GM08714 (cell line): Measurements from ENCODE around the gene FCN2.
"Not testable (repeated sequence)": the region's sequence is repeated elsewhere in the genome, so short reads cannot be mapped to it uniquely, and the experiment has no call there.

Experiments used
- H3K4me3 ChIP-seq: fragments of 200-500 bp; sonication (Bioruptor generic); 2 replicates; pipeline ENCODE4 v1.5.1; 2014; ENCODE audit warnings: mild to moderate bottlenecking, low read length, inconsistent platforms
- ZNF274 ChIP-seq: IDR thresholded peaks from 2 replicates; pipeline ENCODE4 v1.6.1; 2012; ENCODE audit warnings: mild to moderate bottlenecking, low read depth, low read length

FCN2 gene

GRCh38 chr9:134855231-134855899, 25.2 kb upstream of the FCN2 start:
- no peak for TF ChIP-seq ZNF274
- H3K4me3 ChIP-seq: no peak overlapping the region

DNA sequence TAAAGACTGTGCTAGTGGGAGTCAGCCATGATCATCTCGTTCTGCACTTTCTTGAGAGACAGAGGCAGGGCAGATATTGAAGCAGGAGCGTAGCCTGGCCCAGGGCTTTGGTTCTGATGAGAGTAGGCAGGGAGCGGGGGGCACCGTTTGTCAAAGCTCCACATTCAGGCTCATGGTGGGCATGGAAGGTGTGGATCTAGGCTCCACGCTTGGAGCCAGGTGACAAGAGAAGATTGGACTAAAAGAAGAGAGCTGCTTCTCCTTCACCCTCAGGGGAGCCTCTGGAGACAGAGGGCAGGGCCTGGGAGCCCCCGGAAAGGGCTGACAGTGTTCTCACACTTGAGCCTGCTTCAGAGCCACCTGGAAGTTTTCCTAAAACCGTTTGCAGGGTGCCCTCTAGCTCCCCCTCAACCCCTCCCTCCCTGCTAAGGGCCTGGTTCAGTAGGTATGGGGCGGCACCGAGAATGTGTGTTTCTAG, 24.7 kb upstream of the FCN2 start:
- no peak overlapping the region for H3K4me3 ChIP-seq
- TF ChIP-seq ZNF274: no peak

DNA sequence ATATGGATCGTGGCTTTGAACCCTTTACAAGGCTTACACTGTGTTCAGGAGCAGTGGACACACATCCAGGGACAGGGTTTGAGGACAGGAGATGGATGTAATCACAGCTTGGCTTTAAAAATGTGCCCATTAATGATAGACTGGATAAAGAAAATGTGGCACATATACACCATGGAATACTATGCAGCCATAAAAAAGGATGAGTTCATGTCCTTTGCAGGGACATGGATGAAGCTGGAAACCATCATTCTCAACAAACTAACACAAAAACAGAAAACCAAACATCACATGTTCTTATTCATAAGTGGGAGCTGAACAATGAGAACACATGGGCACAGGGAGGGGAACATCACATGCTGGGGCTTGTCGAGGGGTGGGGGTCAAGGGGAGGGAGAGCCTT, 23.2 kb upstream of the FCN2 start:
- H3K4me3 ChIP-seq: not testable (repeated sequence)

DNA sequence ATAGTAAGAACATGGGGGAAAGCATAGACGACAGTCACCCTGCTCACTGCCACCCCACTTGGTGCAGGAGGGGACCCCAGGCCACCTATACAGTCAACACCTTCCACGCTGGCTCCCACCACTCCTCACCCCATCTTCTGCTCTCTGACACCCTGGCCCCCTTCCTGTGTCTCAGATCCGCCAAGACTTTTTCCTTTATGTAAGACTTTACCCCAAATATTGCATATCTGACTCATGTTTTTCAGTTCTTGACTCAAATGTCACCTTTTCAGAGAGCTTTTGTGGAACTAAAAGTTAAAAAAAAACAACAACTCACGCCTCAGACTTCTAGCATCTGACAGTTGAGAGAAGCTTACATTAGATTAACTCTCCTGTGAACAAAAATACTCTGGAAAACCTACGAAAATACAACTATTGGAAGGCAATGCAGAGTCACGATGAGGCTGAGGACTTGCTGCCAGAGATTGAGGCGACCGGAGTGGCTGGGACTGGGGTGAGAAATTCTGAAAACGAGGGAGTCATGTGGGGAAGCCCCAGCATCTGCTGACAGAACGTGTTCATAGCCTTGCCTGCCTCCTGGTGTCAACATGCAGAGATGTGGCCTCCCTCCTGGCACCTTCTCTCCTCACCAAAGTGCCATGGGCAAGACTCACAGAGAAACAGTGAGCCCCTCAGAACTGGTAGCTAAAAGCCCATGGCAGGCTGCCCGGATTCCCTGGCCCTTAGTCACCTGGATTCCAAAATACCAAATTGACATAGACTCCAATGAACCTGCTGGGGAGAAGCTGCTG, 22.4 kb upstream of the FCN2 start:
- no peak for TF ChIP-seq ZNF274
- no peak overlapping the region; the same call in 1 of the 2 replicates for H3K4me3 ChIP-seq

DNA sequence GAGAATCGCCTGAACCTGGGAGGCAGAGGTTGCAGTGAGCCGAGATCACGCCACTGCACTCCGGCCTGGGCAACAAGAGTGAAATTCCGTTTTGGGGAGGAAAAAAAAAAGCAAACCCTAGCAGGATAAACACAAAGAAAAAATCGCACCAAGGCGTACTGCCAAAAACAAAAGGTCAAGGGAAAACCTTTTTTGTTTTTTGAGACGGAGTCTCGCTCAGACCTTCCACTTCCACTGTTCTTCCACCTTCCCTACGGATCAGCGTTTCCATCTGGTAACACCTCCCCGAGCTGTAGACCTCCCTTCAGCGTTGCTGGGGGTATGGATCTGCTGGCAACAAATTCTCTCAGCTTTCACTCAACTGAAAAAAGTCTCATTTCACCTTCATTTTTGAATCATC, 20.1 kb upstream of the FCN2 start:
- no peak for TF ChIP-seq ZNF274
- no peak overlapping the region for H3K4me3 ChIP-seq

DNA sequence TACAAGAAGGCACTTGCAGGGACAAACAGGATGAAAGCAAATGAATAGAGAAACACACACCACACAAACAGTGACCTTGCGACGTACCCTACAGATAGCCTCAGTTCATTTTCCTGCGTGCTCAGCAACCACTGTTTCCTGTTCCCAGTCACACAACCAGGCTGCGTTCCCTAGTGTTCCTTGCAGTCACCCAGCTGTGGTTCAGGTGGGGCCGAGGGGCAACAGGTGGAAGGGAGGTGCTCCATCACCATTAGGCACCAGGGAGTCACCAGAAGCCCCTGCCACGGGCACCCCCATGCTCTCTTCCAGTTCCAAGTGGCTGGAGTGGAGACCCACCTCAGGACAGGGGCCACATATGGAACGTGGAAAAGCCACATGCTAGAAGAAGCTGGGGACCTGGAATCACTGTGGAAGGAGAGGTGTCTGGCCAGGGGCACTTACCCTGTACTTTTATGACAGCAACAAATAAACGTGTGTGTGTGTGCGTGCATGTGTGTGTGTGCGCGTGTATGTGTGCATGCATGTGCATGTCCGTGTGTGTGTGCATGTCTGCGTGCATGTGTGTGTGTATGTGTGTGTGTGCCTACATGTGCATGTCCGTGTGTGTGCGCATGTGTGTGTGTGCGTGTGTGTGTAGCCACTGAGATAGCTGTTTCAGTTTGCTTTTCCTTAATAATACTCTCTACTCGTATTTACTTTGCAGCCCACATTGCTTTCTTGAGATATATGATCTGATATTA, 18.8 kb upstream of the FCN2 start:
- no peak for TF ChIP-seq ZNF274
- H3K4me3 ChIP-seq: no peak overlapping the region

GRCh38 chr9:134863306-134863902, 17.2 kb upstream of the FCN2 start:
- H3K4me3 ChIP-seq: no peak overlapping the region
- no peak for TF ChIP-seq ZNF274

DNA sequence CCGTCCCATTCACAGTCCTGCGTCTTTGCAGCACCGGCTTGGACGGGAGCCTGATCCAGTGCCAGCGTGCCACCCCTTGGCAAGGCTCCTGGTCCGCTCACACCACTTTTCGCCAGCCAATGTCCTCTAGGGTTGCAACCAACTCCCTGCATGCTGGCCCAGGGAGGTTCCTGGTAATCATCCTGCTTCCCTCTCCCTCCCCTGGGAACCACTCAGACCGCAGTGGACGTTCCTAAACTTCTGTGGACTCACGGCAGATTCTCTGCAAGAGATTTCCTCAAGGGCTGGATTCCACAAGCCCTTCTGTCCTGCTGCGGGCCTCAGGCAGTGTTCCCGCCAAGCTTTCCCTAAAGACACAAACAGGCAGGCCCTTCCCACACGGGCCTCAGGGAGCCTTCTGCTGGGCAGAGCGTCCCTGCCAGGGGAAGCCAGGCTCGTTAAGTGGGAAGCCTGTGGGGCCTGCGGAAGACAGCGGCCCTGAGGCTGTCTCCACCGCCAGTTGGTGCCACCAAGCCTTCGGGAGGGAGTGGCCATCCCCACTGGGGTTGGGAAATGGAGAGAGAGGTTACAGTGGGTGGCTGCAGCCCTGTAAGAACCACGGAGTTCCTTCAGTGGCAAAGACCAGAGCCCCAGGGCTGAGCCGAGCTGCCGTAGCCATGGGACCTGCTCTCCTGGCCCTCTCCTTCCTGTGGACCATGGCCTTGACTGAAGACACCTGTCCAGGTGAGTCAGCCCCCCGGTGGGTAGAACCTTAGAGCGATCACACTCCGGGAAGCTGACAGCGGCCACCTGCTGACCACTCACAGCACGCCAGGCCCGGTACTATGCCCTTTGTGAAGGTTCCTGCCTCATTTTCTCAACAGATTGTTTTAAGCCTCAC, 16.4 kb upstream of the FCN2 start:
- no peak overlapping the region for H3K4me3 ChIP-seq
- no peak for TF ChIP-seq ZNF274

DNA sequence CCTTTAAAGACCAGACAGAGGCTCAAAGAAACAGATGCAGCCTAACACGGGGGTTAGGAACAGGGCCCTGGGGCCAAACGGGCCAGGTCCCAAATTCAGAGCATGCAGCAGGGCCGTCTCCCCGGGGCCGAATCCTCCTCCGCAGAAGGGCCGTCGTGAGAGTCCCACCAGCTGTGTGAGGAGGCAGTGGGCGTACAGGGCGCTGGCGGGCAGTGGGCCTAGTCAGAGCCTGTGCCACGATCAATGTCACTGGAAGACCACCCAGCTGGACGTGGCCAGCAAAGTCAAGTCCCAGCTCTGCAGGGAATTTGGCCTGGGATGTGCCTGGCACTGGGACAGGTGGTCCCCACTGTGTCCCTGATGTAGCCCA, 15.8 kb upstream of the FCN2 start:
- no peak for TF ChIP-seq ZNF274
- no peak overlapping the region for H3K4me3 ChIP-seq

- TF ChIP-seq ZNF274: no peak
- H3K4me3 ChIP-seq: no peak overlapping the region
Observed at GRCh38 chr9:134867917-134868750, 12.5 kb upstream of the FCN2 start.

DNA sequence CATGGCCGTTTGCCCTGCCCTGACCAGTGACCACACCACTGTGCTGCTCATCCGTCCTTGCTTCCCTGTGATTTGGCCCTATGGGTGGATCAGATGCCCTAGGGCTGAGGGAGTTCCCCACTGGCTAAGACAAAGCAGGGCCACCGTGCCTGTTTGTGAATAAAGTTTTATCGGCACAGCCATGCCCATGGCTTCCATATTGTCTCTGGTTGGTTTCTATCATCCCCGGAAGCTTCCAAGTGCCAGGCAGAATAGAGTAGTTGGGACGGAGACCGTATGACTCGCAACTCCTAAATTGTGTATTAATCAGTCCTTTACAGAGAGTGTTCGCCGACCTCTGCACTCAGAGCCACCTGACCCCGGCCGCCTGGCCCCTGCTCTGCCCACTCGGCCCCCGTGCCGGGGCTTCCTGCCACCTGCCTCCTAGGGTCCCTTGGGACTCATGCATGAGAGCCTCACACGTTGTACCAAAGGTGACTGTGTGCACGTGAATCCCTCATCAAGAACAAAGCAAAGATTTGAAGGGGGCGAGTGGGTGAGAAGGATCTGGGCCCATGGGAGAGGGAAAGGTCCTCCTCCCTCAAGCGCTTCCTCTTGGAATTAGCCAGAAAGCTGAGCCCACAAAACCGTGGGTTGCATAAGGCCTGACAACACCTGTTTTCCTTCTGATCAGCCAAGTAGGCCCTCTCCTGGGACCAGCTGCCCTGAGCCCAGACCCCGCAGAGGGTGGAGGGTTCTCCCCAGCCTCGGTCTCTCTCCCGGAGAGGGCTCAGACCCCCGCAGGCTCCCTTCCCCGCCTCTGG, 11.7 kb upstream of the FCN2 start:
- no peak for TF ChIP-seq ZNF274
- no peak overlapping the region for H3K4me3 ChIP-seq
